SK-N-SH (cell line): ENCODE measurements around the gene ERI2. TPM values are rescaled to one million over a fixed set of nuclear protein-coding genes. Genes with fewer than 3 reads are reported as not detected.

Experiments
- CTCF ChIA-PET: fragments of 300-600, 350-600 bp; formaldehyde crosslinking; extraction: SDS; loops from one replicate; lab custom pipeline; 2021; lab: Yijun Ruan, JAX
- POLR2A ChIA-PET: fragments of 350-600 bp; sonication (Branson Sonifier 250); formaldehyde crosslinking; extraction: SDS; loops from one replicate; lab custom pipeline; 2020; ENCODE audit warnings: antibody characterized with exemption, inconsistent platforms; lab: Yijun Ruan, JAX
- DNase-seq: peaks from one replicate; pipeline ENCODE4 v3.0.0; 2012
- H2AFZ ChIP-seq: fragments of 200-600 bp; sonication (generic); 2 replicates; pipeline ENCODE4 v1.8.1; 2016; ENCODE audit warnings: antibody characterized with exemption, mild to moderate bottlenecking, low read depth
- H3F3A ChIP-seq: fragments of 200-600 bp; sonication (generic); replicated peaks from 2 replicates; pipeline ENCODE3; 2016; ENCODE audit warnings: antibody characterized with exemption, mild to moderate bottlenecking; ENCODE audit not compliant: insufficient read depth
- H3K27ac ChIP-seq, 2 experiments: fragments of 200-500 bp in 1 of 2; fragments of 200-600 bp in 1 of 2; sonication (Bioruptor generic) in 1 of 2; sonication (generic), shearing (Covaris generic) in 1 of 2; 2 replicates each; pipeline versions ENCODE4 v1.5.1 to v1.6.1; 2014 to 2016; ENCODE audit warnings: low read depth in 2 of 2, inconsistent platforms in 1 of 2, low read length in 1 of 2, mild to moderate bottlenecking in 1 of 2, mixed read lengths in 1 of 2
- H3K27me3 ChIP-seq: fragments of 200-600 bp; sonication (generic), shearing (Covaris generic); 2 replicates; pipeline ENCODE4 v1.6.1; 2016; ENCODE audit warnings: mixed run types; ENCODE audit not compliant: insufficient read depth
- H3K36me3 ChIP-seq, 2 experiments: fragments of 200-500 bp in 1 of 2; fragments of 200-600 bp in 1 of 2; sonication (Bioruptor generic) in 1 of 2; sonication (generic) in 1 of 2; replicated peaks in 1 of 2; 2 replicates each; pipeline versions ENCODE3 to v1.5.1; 2014 to 2016; ENCODE audit warnings: low read length in 1 of 2, mild to moderate bottlenecking in 1 of 2; ENCODE audit not compliant: insufficient read depth in 2 of 2, control insufficient read depth in 1 of 2
- H3K4me1 ChIP-seq, 2 experiments: fragments of 200-500 bp in 1 of 2; fragments of 200-600 bp in 1 of 2; sonication (Bioruptor generic) in 1 of 2; sonication (generic), shearing (Covaris generic) in 1 of 2; 2 replicates each; pipeline versions ENCODE4 v1.5.1 to v1.6.1; 2014 to 2016; ENCODE audit warnings: low read depth in 1 of 2, low read length in 1 of 2, mixed run types in 1 of 2; ENCODE audit not compliant: insufficient read depth in 2 of 2, control insufficient read depth in 1 of 2
- H3K4me2 ChIP-seq: fragments of 200-600 bp; sonication (generic), shearing (Covaris generic); 2 replicates; pipeline ENCODE4 v1.6.1; 2017; ENCODE audit warnings: mixed run types
- H3K4me3 ChIP-seq, 2 experiments: fragments of 200-500 bp in 1 of 2; fragments of 200-600 bp in 1 of 2; sonication (Bioruptor generic) in 1 of 2; sonication (generic), shearing (Covaris generic) in 1 of 2; 2 replicates each; pipeline versions ENCODE4 v1.5.1 to v1.8.1; 2014 to 2016; ENCODE audit warnings: low read depth in 2 of 2, inconsistent platforms in 1 of 2, low read length in 1 of 2, mild to moderate bottlenecking in 1 of 2, mixed read lengths in 1 of 2, moderate library complexity in 1 of 2
- H3K79me2 ChIP-seq: fragments of 200-600 bp; sonication (generic); 2 replicates; pipeline ENCODE4 v1.8.1; 2017; ENCODE audit warnings: mild to moderate bottlenecking; ENCODE audit not compliant: insufficient read depth
- H3K9ac ChIP-seq: fragments of 200-600 bp; sonication (generic); 2 replicates; pipeline ENCODE4 v1.6.1; 2017; ENCODE audit warnings: mixed run types
- H3K9me2 ChIP-seq: fragments of 200-600 bp; sonication (generic); 2 replicates; pipeline ENCODE4 v1.6.1; 2017; ENCODE audit warnings: mixed run types
- H3K9me3 ChIP-seq: fragments of 200-600 bp; sonication (generic); 2 replicates; pipeline ENCODE4 v1.6.1; 2017; ENCODE audit warnings: mixed run types, mild to moderate bottlenecking, moderate library complexity
- H4K20me1 ChIP-seq: fragments of 200-600 bp; sonication (generic); 2 replicates; pipeline ENCODE4 v1.6.1; 2017; ENCODE audit warnings: mild to moderate bottlenecking, mixed run types; ENCODE audit not compliant: insufficient read depth
- EP300 ChIP-seq, 2 experiments: IDR thresholded peaks; 2 replicates each; pipeline versions ENCODE4 v1.4.0 to v1.6.1; 2012; ENCODE audit warnings: borderline replicate concordance in 1 of 2, low read depth in 1 of 2, low read length in 1 of 2
- EZH2phosphoT487 ChIP-seq: fragments of 200-600 bp; sonication (generic); IDR thresholded peaks from 2 replicates; pipeline ENCODE4 v1.6.1; 2017; ENCODE audit warnings: low read depth, mixed run types, mild to moderate bottlenecking, antibody characterized with exemption, moderate library complexity, borderline replicate concordance
- FOSL2 ChIP-seq: IDR thresholded peaks from 2 replicates; pipeline ENCODE4 v1.4.0; 2012; ENCODE audit warnings: low read depth, mild to moderate bottlenecking, moderate library complexity, borderline replicate concordance
- FOXJ3 ChIP-seq: sonication (generic); formaldehyde crosslinking; IDR thresholded peaks from 2 replicates; pipeline ENCODE4 v1.5.1; 2020; ENCODE audit warnings: mild to moderate bottlenecking, missing genetic modification reagents
- FOXM1 ChIP-seq: IDR thresholded peaks from 2 replicates; pipeline ENCODE4 v1.4.0; 2012; ENCODE audit warnings: low read depth, mild to moderate bottlenecking
- GABPA ChIP-seq: IDR thresholded peaks from 2 replicates; pipeline ENCODE4 v1.4.0; 2012; ENCODE audit warnings: low read depth, mild to moderate bottlenecking
- IRF3 ChIP-seq: fragments of 150-350 bp; IDR thresholded peaks from 2 replicates; pipeline ENCODE4 v1.6.1; 2016; ENCODE audit warnings: mild to moderate bottlenecking, low read depth, low read length
- JUND ChIP-seq: IDR thresholded peaks from 2 replicates; pipeline ENCODE4 v1.4.0; 2012
- MAX ChIP-seq: IDR thresholded peaks from 2 replicates; pipeline ENCODE4 v1.4.0; 2012; ENCODE audit warnings: low read depth
- PBX3 ChIP-seq: IDR thresholded peaks from 2 replicates; pipeline ENCODE4; 2012
- POLR2AphosphoS5 ChIP-seq: IDR thresholded peaks from 2 replicates; pipeline ENCODE4 v1.6.1; 2012; ENCODE audit warnings: low read depth, low read length
- REST ChIP-seq: IDR thresholded peaks from 2 replicates; pipeline ENCODE4 v1.6.1; 2012; ENCODE audit warnings: mild to moderate bottlenecking, low read depth, low read length, moderate library complexity
- RXRA ChIP-seq: IDR thresholded peaks from 2 replicates; pipeline ENCODE4 v1.4.0; 2012; ENCODE audit warnings: low read depth, mild to moderate bottlenecking, borderline replicate concordance
- SMC3 ChIP-seq: IDR thresholded peaks from 2 replicates; pipeline ENCODE4 v1.6.1; 2012; ENCODE audit warnings: low read depth, low read length, improper control_type of control experiment
- TEAD4 ChIP-seq: IDR thresholded peaks from 2 replicates; pipeline ENCODE4 v1.4.0; 2012; ENCODE audit warnings: mild to moderate bottlenecking, borderline replicate concordance; ENCODE audit not compliant: insufficient read depth
- USF1 ChIP-seq: IDR thresholded peaks from 2 replicates; pipeline ENCODE4 v1.4.0; 2012; ENCODE audit warnings: low read depth, borderline replicate concordance
- USF2 ChIP-seq: fragments of 150-350 bp; IDR thresholded peaks from 2 replicates; pipeline ENCODE4 v1.6.1; 2017; ENCODE audit warnings: antibody characterized with exemption, low read length, low read depth, borderline replicate concordance
- ZBTB33 ChIP-seq: IDR thresholded peaks from 2 replicates; pipeline ENCODE4 v1.4.0; 2012; ENCODE audit warnings: low read depth, borderline replicate concordance
- WGBS: methylation state at CpG from one replicate; pipeline ENCODE4 v1.1.6; 2017; ENCODE audit warnings: low lambda C conversion rate; 5-methylcytosine and 5-hydroxymethylcytosine counted together
- polyA plus RNA-seq, 3 experiments: library from polyadenylated mRNA; depleted of rRNA; stranded (reverse); fragments of >200 nt; gene quantifications; 2 replicates each; pipeline ENCODE4 v1.2.3, GENCODE V29; 2012

The ERI2 gene
- polyA plus RNA-seq, 1 of the 3 experiments (the other 2 are of a cell fraction), result 9.1 TPM

GRCh38 chr16:20782470-20782869 is 23.8 kb downstream of the ERI2 start:
- Histone ChIP-seq H3K27me3 (no peaks in the 10 kb centered on the region), H3K36me3 (no peaks in the 10 kb centered on the region), H3K4me1 (no peaks in the 10 kb centered on the region), H3F3A (no peaks in the 10 kb centered on the region), H3K27ac (no peak overlapping the region), H4K20me1 (no peaks in the 10 kb centered on the region), H3K79me2 (no peaks in the 10 kb centered on the region), H3K9ac (no peak overlapping the region), H3K9me2 (no peaks in the 10 kb centered on the region), H3K9me3 (no peaks in the 10 kb centered on the region), H2AFZ (no peak overlapping the region), H3K4me3 (no peak overlapping the region), H3K4me2 (no peak overlapping the region)
- CTCF ChIA-PET, result no interaction called here
- DNase-seq, result no peak
- 44% methylated on average over 2 of the region's 2 CpGs for WGBS
- POLR2A ChIA-PET, result no interaction called here
- TF ChIP-seq JUND (no peak), TEAD4 (no peak), REST (no peak), GABPA (no peak), EZH2phosphoT487 (no peak), SMC3 (no peak)

GRCh38 chr16:20781697-20782096 is 24.6 kb downstream of the ERI2 start:
- ChIA-PET CTCF (no interaction called here), POLR2A (no interaction called here)
- Histone ChIP-seq H3K36me3 (no peaks in the 10 kb centered on the region), H3K9ac (no peak overlapping the region), H3K79me2 (no peaks in the 10 kb centered on the region), H4K20me1 (no peaks in the 10 kb centered on the region), H3F3A (no peaks in the 10 kb centered on the region), H3K4me3 (no peak overlapping the region), H3K9me3 (no peaks in the 10 kb centered on the region), H3K4me1 (no peaks in the 10 kb centered on the region), H3K4me2 (no peak overlapping the region), H3K27ac (no peak overlapping the region), H2AFZ (no peak overlapping the region), H3K27me3 (no peaks in the 10 kb centered on the region), H3K9me2 (no peaks in the 10 kb centered on the region)
- 30% methylated on average over 1 of the region's 1 CpG for WGBS
- DNase-seq, result no peak
- no peak for TF ChIP-seq FOXM1
- TF ChIP-seq EP300 (IDR thresholded peaks at IDR 0.05; ENCODE audit: borderline replicate concordance in 1 of 2, low read depth in 1 of 2, low read length in 1 of 2), result no peak
- no peak for TF ChIP-seq POLR2AphosphoS5
- TF ChIP-seq IRF3, result no peak
- no peak for TF ChIP-seq PBX3
- TF ChIP-seq USF1, result no peak
- TF ChIP-seq EZH2phosphoT487, result no peak
- TF ChIP-seq FOSL2, result no peak
- TF ChIP-seq MAX, result no peak
- TF ChIP-seq FOXJ3, result no peak
- TF ChIP-seq ZBTB33, result no peak
- no peak for TF ChIP-seq RXRA
- no peak for TF ChIP-seq USF2
